Ovary (tissue), 9 donors: ENCODE measurements around the gene CYB5B. TPM values are rescaled to one million over a fixed set of nuclear protein-coding genes. Genes with fewer than 3 reads are reported as not detected.

Experiments used
- DNase-seq, 5 donors: peaks; one replicate each; pipeline ENCODE4 v3.0.0-alpha.2; 2019 to 2020
- H3K27ac ChIP-seq, 2 donors: fragments of 200-600 bp; one replicate each; pipeline versions ENCODE4 v1.5.1 to v1.8.0; 2019 to 2022
- H3K27me3 ChIP-seq: fragments of 200-600 bp; one replicate; pipeline ENCODE4 v1.8.0; 2022
- H3K36me3 ChIP-seq: fragments of 200-600 bp; sonication (generic); one replicate; pipeline ENCODE4 v1.5.1; 2019
- H3K4me1 ChIP-seq: one replicate; pipeline ENCODE4 v1.8.1; 2013; ENCODE audit warnings: mild to moderate bottlenecking, moderate library complexity; ENCODE audit not compliant: insufficient read depth
- H3K4me3 ChIP-seq: fragments of 200-600 bp; sonication (generic); one replicate; pipeline ENCODE4 v1.5.1; 2017
- H3K9me3 ChIP-seq, 2 donors: fragments of 200-600 bp in 1 of 2; sonication (generic) in 1 of 2; one replicate each; pipeline versions ENCODE4 v1.5.1 to v1.8.1; 2013 to 2019; ENCODE audit warnings: mild to moderate bottlenecking in 1 of 2, moderate library complexity in 1 of 2
- EP300 ChIP-seq: sonication (generic); formaldehyde crosslinking; IDR thresholded peaks from one replicate; pipeline ENCODE4 v1.6.1; 2017; ENCODE audit warnings: antibody characterized with exemption
- POLR2A ChIP-seq: fragments of 450-650 bp; IDR thresholded peaks from one replicate; pipeline ENCODE4 v1.6.1; 2017; ENCODE audit warnings: antibody characterized with exemption, mild to moderate bottlenecking, moderate library complexity
- WGBS, 3 donors: extraction: QIAGEN DNeasy Blood & Tissue Kit in 1 of 3; methylation state at CpG; one replicate each; pipeline versions ENCODE4 v1.1.5 to v1.1.7; 2013 to 2017; 5-methylcytosine and 5-hydroxymethylcytosine counted together
- intact Hi-C, 4 donors: fragments of 100-400 bp; cut with DNase I; formaldehyde crosslinking; loops; one replicate each; pipeline versions ENCODE4 v1.11.0 to v1.15.1; 2022 to 2023
- polyA plus RNA-seq, 2 donors: library from polyadenylated mRNA; stranded (reverse); fragments of 200-250 nt in 1 of 2; fragments of 350-450 nt in 1 of 2; fragmentation: Illumina TruSeq in 1 of 2; extraction: RNeasy Lipid Tissue Mini Kit (QIAGEN cat#74804) in 1 of 2; gene quantifications; one replicate each; pipeline ENCODE4 v1.2.3, GENCODE V29; 2013 to 2014
- total RNA-seq, 7 donors: library from RNA; depleted of rRNA in 2 of 7; stranded (reverse); fragments of >200 nt in 2 of 7; fragmentation: NEBNext Ultra II Directional in 3 of 7; extraction: Animal tissue kit (Norgen Biotek cat#: 25700) in 3 of 7; gene quantifications; one replicate each; pipeline versions ENCODE4 v1.1.0 to v1.2.4, GENCODE V29; 2016 to 2023
- TF ChIP-seq, protein P1 (sequence below), 3 donors: fragments of 450-650 bp in 2 of 3; fragments of 200-600 bp in 1 of 3; IDR thresholded peaks; one replicate each; pipeline versions ENCODE4 v1.5.1 to v1.8.0; 2016 to 2022; ENCODE audit warnings: antibody characterized with exemption in 3 of 3, mild to moderate bottlenecking in 1 of 3
- donor health status: DM: no; HTN: no; CAD: no; lungs with moderate emphysema.
- donor health status: DM: no; HTN: no; CAD: no.
- donor health status: Bipolar disorder and iron deficiency.
- donor health status: DM: yes; HTN: yes; CAD: no.
- donor health status: DM: no; HTN: no; CAD: no.
- donor health status: DM: yes; HTN: yes; CAD: no.

Gene CYB5B
- total and polyA plus RNA-seq, 9 donors, result 24.8 to 148 (median 55.8) TPM

DNA sequence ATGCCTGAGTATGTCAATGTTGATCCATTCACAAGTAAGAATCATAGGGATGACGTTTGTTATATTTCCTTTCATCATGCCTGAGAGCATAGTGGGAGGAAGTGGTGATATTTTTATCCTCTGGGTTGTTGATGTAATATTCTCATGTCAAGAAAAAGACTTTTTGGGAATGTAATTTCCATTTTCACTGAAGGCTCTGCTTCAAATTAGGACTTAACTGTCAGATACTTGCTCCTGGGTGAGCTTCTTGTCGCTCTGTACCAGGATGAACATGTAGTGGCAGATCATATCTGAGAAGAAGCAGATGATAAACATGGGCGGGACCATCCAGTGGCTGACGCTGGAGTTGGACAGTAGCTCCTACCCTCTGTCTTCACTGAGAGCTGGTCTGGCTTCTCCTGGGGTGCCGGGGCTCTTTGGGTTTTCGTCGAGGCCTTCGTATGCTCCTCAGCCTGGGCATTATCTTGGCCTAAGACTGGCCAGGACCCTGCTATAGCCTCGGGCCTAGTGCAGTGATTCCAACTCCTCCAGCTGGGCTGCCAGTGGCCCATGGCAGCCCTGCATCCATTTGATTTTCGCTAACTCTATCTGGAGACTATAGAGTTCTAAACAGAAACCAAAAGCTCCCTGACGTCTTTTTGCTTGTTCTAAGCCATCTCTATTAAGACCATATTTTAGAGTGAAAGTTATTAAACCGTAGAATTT is 19.7 kb downstream of the CYB5B start:
- Histone ChIP-seq H3K27ac (peak overlapping the region; percentile 85 to 86), H3K4me1 (peaks cover 6% of the 10 kb centered on the region), H3K4me3 (peak overlapping the region; percentile 27), H3K36me3 (no peaks in the 10 kb centered on the region), H3K9me3 (no peaks in the 10 kb centered on the region), H3K27me3 (no peaks in the 10 kb centered on the region)
- 7 to 25% (median 16%) methylated on average over 12 of the region's 12 CpGs for WGBS, 3 donors
- DNase-seq, result peak; percentile 32 to 58 (median 51)
- no peak for TF ChIP-seq EP300
- TF ChIP-seq, protein P1, sequence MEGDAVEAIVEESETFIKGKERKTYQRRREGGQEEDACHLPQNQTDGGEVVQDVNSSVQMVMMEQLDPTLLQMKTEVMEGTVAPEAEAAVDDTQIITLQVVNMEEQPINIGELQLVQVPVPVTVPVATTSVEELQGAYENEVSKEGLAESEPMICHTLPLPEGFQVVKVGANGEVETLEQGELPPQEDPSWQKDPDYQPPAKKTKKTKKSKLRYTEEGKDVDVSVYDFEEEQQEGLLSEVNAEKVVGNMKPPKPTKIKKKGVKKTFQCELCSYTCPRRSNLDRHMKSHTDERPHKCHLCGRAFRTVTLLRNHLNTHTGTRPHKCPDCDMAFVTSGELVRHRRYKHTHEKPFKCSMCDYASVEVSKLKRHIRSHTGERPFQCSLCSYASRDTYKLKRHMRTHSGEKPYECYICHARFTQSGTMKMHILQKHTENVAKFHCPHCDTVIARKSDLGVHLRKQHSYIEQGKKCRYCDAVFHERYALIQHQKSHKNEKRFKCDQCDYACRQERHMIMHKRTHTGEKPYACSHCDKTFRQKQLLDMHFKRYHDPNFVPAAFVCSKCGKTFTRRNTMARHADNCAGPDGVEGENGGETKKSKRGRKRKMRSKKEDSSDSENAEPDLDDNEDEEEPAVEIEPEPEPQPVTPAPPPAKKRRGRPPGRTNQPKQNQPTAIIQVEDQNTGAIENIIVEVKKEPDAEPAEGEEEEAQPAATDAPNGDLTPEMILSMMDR (IDR thresholded peaks at IDR 0.05), result no peak
- intact Hi-C loops, result no loop called here

DNA sequence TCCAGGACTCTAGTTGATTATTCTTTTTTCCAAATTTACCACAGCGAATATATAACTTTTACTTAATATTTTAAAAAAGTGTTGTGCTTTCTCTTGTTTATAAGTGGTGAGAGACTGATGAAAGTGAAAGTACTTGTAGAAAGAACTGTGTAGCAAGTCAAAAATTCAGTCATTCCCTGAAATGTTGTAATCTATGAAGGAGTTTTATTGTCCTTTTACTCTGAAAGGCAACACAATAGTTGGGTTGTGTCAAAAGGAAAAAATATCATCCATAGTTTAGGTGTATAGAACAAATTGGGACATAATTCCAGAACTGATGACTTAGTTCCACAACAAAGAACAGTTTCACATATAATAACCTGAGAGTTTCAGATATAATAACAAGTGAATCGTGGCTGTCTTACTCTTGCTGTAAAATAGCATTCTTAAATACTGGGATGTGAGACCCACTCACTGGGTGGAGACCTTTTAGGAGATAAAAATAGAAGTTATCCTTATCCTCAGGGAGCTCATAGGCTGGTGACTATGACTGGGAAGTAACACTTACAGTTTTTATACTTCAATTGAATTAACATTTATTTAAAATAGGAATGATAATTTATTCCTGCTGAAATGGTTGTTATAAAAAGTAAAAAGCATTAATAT is 20.6 kb downstream of the CYB5B start:
- Histone ChIP-seq H3K9me3 (no peaks in the 10 kb centered on the region), H3K4me1 (peaks cover 6% of the 10 kb centered on the region), H3K36me3 (no peaks in the 10 kb centered on the region), H3K27me3 (no peaks in the 10 kb centered on the region), H3K27ac (peak overlapping the region; percentile 85 to 86), H3K4me3 (peak overlapping the region; percentile 27)
- no peak for DNase-seq
- intact Hi-C loops, result loop anchor here in 1 of 4 donors (1.0 kb wide), 1 partner anchor 20 kb away; no protein-coding TSS in a partner anchor
- TF ChIP-seq, protein P1 (IDR thresholded peaks at IDR 0.05), result no peak
- TF ChIP-seq EP300 (no peak), POLR2A (no peak)
- 2 to 13% (median 6%) methylated on average over 2 of the region's 2 CpGs for WGBS, 3 donors

DNA sequence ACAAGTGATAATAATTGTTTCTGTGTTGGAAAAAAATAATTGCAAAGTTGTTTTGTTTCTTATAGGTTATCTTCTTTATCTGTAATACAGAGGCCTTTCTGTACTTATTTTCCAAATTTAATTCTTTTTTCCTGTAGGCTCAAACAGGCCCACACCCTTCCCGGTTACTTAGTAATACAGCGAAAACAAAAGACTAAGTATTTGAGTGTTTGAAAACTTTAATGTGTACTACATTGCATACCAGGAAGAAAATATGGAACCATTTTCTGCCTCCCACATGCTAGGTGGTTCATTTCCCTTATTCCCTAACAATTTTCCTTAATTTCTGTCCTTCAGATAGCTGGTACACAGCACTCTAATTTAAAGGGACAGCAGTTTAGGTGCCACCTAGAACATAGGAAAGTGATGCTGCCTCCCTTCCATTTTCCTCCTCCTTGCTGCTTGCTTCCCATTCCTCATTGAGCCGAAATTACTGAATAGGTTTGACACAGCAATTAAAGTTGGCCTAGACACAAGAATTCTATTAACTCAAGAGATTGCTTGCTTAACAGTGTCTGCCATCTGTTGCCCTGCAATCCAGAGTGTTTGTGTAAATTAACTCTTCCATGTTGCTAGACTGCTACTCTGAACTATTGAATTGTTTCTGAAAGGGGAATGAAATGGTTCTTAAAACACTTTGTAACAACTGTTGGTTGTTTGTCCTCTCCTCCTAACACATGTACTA is 24.2 kb downstream of the CYB5B start:
- H3K4me3 ChIP-seq, result no peak overlapping the region
- DNase-seq, result no peak
- no peaks in the 10 kb centered on the region for H3K9me3 ChIP-seq
- no peak overlapping the region for H3K27ac ChIP-seq
- WGBS, 3 donors, result 56 to 62% (median 59%) methylated on average over 3 of the region's 3 CpGs
- H3K27me3 ChIP-seq, result no peaks in the 10 kb centered on the region
- H3K36me3 ChIP-seq, result no peaks in the 10 kb centered on the region
- H3K4me1 ChIP-seq, result peaks cover 3% of the 10 kb centered on the region
- TF ChIP-seq POLR2A (no peak), EP300 (no peak)
- TF ChIP-seq, protein P1 (IDR thresholded peaks at IDR 0.05), result no peak
- intact Hi-C loops, result no loop called here

DNA sequence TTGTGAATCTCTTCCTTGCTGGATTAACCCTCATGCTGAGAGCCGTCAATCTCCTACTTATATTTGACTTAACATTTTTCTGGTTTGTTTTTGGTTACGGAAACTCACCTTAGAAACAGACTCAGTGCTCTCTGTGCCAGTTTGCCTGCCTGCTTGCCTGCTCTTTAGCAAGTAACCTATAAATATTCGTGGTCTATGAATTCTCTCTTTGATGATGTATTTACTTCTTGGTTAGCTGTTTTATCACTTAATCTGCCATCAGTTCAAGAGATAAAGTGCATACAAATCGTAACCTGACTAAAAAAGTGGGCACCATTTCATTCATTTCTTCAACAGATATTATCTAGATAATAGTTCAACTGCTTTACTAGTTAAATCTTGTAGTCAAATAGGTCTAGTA is 26.7 kb downstream of the CYB5B start:
- Histone ChIP-seq H3K27me3 (no peaks in the 10 kb centered on the region), H3K9me3 (no peaks in the 10 kb centered on the region), H3K27ac (no peak overlapping the region), H3K4me3 (no peak overlapping the region), H3K36me3 (no peaks in the 10 kb centered on the region), H3K4me1 (no peaks in the 10 kb centered on the region)
- DNase-seq, result no peak
- intact Hi-C loops, result no loop called here
- TF ChIP-seq POLR2A, result no peak
- TF ChIP-seq, protein P1 (IDR thresholded peaks at IDR 0.05), result no peak
- TF ChIP-seq EP300, result no peak
- 94 to 96% (median 95%) methylated on average over 4 of the region's 4 CpGs for WGBS, 3 donors
